Uterus (tissue), 2 donors: ENCODE results near the gene COL4A2.

ENCODE experiments used
- POLR2A ChIP-seq, 2 donors: fragments of 450-650 bp; IDR thresholded peaks; one replicate each; pipeline ENCODE4 v1.6.1; 2016; ENCODE audit warnings: antibody characterized with exemption in 2 of 2, mild to moderate bottlenecking in 1 of 2, moderate library complexity in 1 of 2
- TF ChIP-seq, protein P1 (sequence below), 4 experiments: fragments of 200-600 bp in 2 of 4; fragments of 450-650 bp in 2 of 4; sonication (generic) in 2 of 4; IDR thresholded peaks; one replicate each; pipeline ENCODE4 v1.5.1; 2016 to 2019; ENCODE audit warnings: antibody characterized with exemption in 4 of 4, mild to moderate bottlenecking in 2 of 4, moderate library complexity in 1 of 4

- TF ChIP-seq, protein P1, sequence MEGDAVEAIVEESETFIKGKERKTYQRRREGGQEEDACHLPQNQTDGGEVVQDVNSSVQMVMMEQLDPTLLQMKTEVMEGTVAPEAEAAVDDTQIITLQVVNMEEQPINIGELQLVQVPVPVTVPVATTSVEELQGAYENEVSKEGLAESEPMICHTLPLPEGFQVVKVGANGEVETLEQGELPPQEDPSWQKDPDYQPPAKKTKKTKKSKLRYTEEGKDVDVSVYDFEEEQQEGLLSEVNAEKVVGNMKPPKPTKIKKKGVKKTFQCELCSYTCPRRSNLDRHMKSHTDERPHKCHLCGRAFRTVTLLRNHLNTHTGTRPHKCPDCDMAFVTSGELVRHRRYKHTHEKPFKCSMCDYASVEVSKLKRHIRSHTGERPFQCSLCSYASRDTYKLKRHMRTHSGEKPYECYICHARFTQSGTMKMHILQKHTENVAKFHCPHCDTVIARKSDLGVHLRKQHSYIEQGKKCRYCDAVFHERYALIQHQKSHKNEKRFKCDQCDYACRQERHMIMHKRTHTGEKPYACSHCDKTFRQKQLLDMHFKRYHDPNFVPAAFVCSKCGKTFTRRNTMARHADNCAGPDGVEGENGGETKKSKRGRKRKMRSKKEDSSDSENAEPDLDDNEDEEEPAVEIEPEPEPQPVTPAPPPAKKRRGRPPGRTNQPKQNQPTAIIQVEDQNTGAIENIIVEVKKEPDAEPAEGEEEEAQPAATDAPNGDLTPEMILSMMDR (IDR thresholded peaks at IDR 0.05): no peak
- no peak for TF ChIP-seq POLR2A (IDR thresholded peaks at IDR 0.05)
These were observed 148.4 kb downstream of the COL4A2 start for GRCh38 chr13:110455444-110455843.
